ENCODE data around the gene VENTX. TPM values are rescaled to one million over a fixed set of nuclear protein-coding genes. Genes with fewer than 3 reads are reported as not detected.

Gene VENTX
- total RNA-seq, 4 donors from 2014 or later, result 0.13 to 1.3 (median 0.34) TPM

- ATAC-seq (no peak), DNase-seq (no peak)
- H3K27me3 ChIP-seq, result peaks cover 0 to 5% (median 3%) of the 10 kb centered on the region in 3 donors
- no peak overlapping the region for H3K4me3 ChIP-seq
- no peaks in the 10 kb centered on the region for H3K36me3 ChIP-seq
- in situ Hi-C loops (cut with MboI; ENCODE audit: low sequenced_read_pairs in 4 of 4), result no loop called here
- H3K27ac ChIP-seq, result no peak overlapping the region
- TF ChIP-seq CTCF (IDR thresholded peaks at IDR 0.05 in 4 of 5, conservative IDR thresholded peaks at IDR 0.05 in 1 of 5), result no peak
- no peak for TF ChIP-seq POLR2A (IDR thresholded peaks at IDR 0.05)
- H3K9me3 ChIP-seq, result no peaks in the 10 kb centered on the region
- H3K4me1 ChIP-seq, result no peaks in the 10 kb centered on the region
- intact Hi-C loops (cut with DNase I; ENCODE audit: low total_unique reads), result no loop called here
Measured at GRCh38 chr10:133196221-133196915, 41.3 kb upstream of the VENTX start.

GRCh38 chr10:133196936-133197758 lies 40.5 kb upstream of the VENTX start:
- ATAC-seq (no peak), DNase-seq (no peak)
- Histone ChIP-seq H3K4me1 (no peaks in the 10 kb centered on the region), H3K36me3 (no peaks in the 10 kb centered on the region), H3K4me3 (no peak overlapping the region), H3K27ac (no peak overlapping the region), H3K27me3 (peaks cover 0 to 5% (median 3%) of the 10 kb centered on the region in 3 donors), H3K9me3 (no peaks in the 10 kb centered on the region)
- intact Hi-C loops (cut with DNase I; ENCODE audit: low total_unique reads), result no loop called here
- in situ Hi-C loops (cut with MboI; ENCODE audit: low sequenced_read_pairs in 4 of 4), result no loop called here
- TF ChIP-seq POLR2A (IDR thresholded peaks at IDR 0.05) (no peak), CTCF (IDR thresholded peaks at IDR 0.05 in 4 of 5, conservative IDR thresholded peaks at IDR 0.05 in 1 of 5) (no peak)

- no peaks in the 10 kb centered on the region for H3K9me3 ChIP-seq
- intact Hi-C loops (cut with DNase I; ENCODE audit: low total_unique reads), result no loop called here
- H3K4me3 ChIP-seq, result no peak overlapping the region
- no peaks in the 10 kb centered on the region for H3K36me3 ChIP-seq
- no peaks in the 10 kb centered on the region for H3K4me1 ChIP-seq
- H3K27me3 ChIP-seq, result peaks cover 0 to 5% (median 3%) of the 10 kb centered on the region in 3 donors
- TF ChIP-seq CTCF (IDR thresholded peaks at IDR 0.05 in 4 of 5, conservative IDR thresholded peaks at IDR 0.05 in 1 of 5) (no peak), POLR2A (IDR thresholded peaks at IDR 0.05) (no peak)
- no peak overlapping the region for H3K27ac ChIP-seq
- DNase-seq (no peak), ATAC-seq (no peak)
- in situ Hi-C loops (cut with MboI; ENCODE audit: low sequenced_read_pairs in 4 of 4), result no loop called here
Measured at GRCh38 chr10:133197786-133198185, 39.9 kb upstream of the VENTX start.

- no peak for TF ChIP-seq POLR2A (IDR thresholded peaks at IDR 0.05)
- no peak for TF ChIP-seq CTCF (IDR thresholded peaks at IDR 0.05 in 4 of 5, conservative IDR thresholded peaks at IDR 0.05 in 1 of 5)
- DNase-seq (no peak), ATAC-seq (no peak)
- Histone ChIP-seq H3K27ac (no peak overlapping the region), H3K4me3 (no peak overlapping the region), H3K27me3 (peaks cover 0 to 5% (median 3%) of the 10 kb centered on the region in 3 donors), H3K4me1 (no peaks in the 10 kb centered on the region), H3K36me3 (no peaks in the 10 kb centered on the region), H3K9me3 (no peaks in the 10 kb centered on the region)
- in situ Hi-C loops (cut with MboI; ENCODE audit: low sequenced_read_pairs in 4 of 4) (no loop called here), intact Hi-C loops (cut with DNase I; ENCODE audit: low total_unique reads) (no loop called here)
Measured at GRCh38 chr10:133198206-133198605, 39.4 kb upstream of the VENTX start.

Measured in gastrocnemius medialis (tissue), 4 donors.